Cardiac muscle cell (in vitro differentiated cells and primary cell): ENCODE measurements around the gene MYOG. TPM values are rescaled to one million over a fixed set of nuclear protein-coding genes. Genes with fewer than 3 reads are reported as not detected.

Experiments used
- DNase-seq, 2 donors: peaks; one replicate each; pipeline versions ENCODE4 v3.0.0 to v3.0.0-alpha.2; 2010 to 2017; ENCODE audit warnings: low read depth in 1 of 2, low spot score in 1 of 2
- H3K27ac ChIP-seq: fragments of 200-600 bp; sonication (generic); 2 replicates; pipeline ENCODE4 v1.5.1; 2016
- H3K27me3 ChIP-seq: fragments of 200-600 bp; sonication (generic); 2 replicates; pipeline ENCODE4 v1.6.0; 2016; ENCODE audit warnings: control low read depth
- H3K36me3 ChIP-seq: fragments of 200-600 bp; sonication (generic); 2 replicates; pipeline ENCODE4 v1.5.1; 2016; ENCODE audit warnings: control low read depth
- H3K4me1 ChIP-seq: fragments of 200-600 bp; sonication (generic); 2 replicates; pipeline ENCODE4 v1.8.1; 2017; ENCODE audit warnings: low read depth, mild to moderate bottlenecking, mixed run types
- H3K4me3 ChIP-seq: fragments of 200-600 bp; sonication (generic); 2 replicates; pipeline ENCODE4 v1.5.1; 2016; ENCODE audit warnings: mild to moderate bottlenecking
- H3K9me3 ChIP-seq: fragments of 200-600 bp; sonication (generic); 2 replicates; pipeline ENCODE4 v1.5.1; 2017; ENCODE audit warnings: low read depth, mild to moderate bottlenecking, control low read depth
- CTCF ChIP-seq: IDR thresholded peaks from 2 replicates; pipeline ENCODE4 v1.5.1; 2012; ENCODE audit warnings: low read depth, mild to moderate bottlenecking, low read length
- polyA plus RNA-seq: library from polyadenylated mRNA; unstranded; fragments of >200 nt; fragmentation: Nextera tagmentation; extraction: Ambion mirVana; gene quantifications from 2 replicates; pipeline ENCODE4 v1.2.1, GENCODE V29; 2016
- total RNA-seq: library from RNA; depleted of rRNA; stranded (reverse); fragments of >200 nt; gene quantifications from 2 replicates; pipeline ENCODE4 v1.2.3, GENCODE V29; 2016

Gene MYOG
- total and polyA plus RNA-seq, 2 experiments from 2014 or later: 0.18 TPM; not detected in 1

GRCh38 chr1:203096566-203096965, 10.8 kb upstream of the MYOG start:
- no peak overlapping the region for H3K4me3 ChIP-seq
- H3K4me1 ChIP-seq: peaks cover 4% of the 10 kb centered on the region
- no peak overlapping the region for H3K27ac ChIP-seq
- H3K27me3 ChIP-seq: no peaks in the 10 kb centered on the region
- TF ChIP-seq CTCF: no peak
- no peaks in the 10 kb centered on the region for H3K36me3 ChIP-seq
- no peaks in the 10 kb centered on the region for H3K9me3 ChIP-seq
- no peak for DNase-seq

GRCh38 chr1:203095061-203095690, 9.4 kb upstream of the MYOG start:
- Histone ChIP-seq H3K4me1 (peaks cover 12% of the 10 kb centered on the region), H3K4me3 (no peak overlapping the region), H3K27ac (no peak overlapping the region), H3K27me3 (no peaks in the 10 kb centered on the region), H3K9me3 (no peaks in the 10 kb centered on the region), H3K36me3 (no peaks in the 10 kb centered on the region)
- DNase-seq: no peak
- no peak for TF ChIP-seq CTCF

GRCh38 chr1:203093754-203094410, 8.1 kb upstream of the MYOG start:
- no peak for TF ChIP-seq CTCF
- no peaks in the 10 kb centered on the region for H3K36me3 ChIP-seq
- no peak for DNase-seq
- no peak overlapping the region for H3K4me3 ChIP-seq
- H3K27me3 ChIP-seq: no peaks in the 10 kb centered on the region
- peaks cover 12% of the 10 kb centered on the region for H3K4me1 ChIP-seq
- H3K9me3 ChIP-seq: no peaks in the 10 kb centered on the region
- no peak overlapping the region for H3K27ac ChIP-seq

- no peaks in the 10 kb centered on the region for H3K27me3 ChIP-seq
- TF ChIP-seq CTCF: no peak
- no peak overlapping the region for H3K27ac ChIP-seq
- no peak overlapping the region for H3K4me3 ChIP-seq
- peaks cover 18% of the 10 kb centered on the region for H3K4me1 ChIP-seq
- no peak for DNase-seq
- no peaks in the 10 kb centered on the region for H3K9me3 ChIP-seq
- H3K36me3 ChIP-seq: no peaks in the 10 kb centered on the region
These were observed 6.0 kb upstream of the MYOG start for GRCh38 chr1:203091761-203092330.

GRCh38 chr1:203091199-203091477, 5.3 kb upstream of the MYOG start:
- Histone ChIP-seq H3K27me3 (no peaks in the 10 kb centered on the region), H3K4me1 (peaks cover 25% of the 10 kb centered on the region), H3K9me3 (no peaks in the 10 kb centered on the region), H3K4me3 (no peak overlapping the region), H3K36me3 (no peaks in the 10 kb centered on the region), H3K27ac (no peak overlapping the region)
- TF ChIP-seq CTCF: no peak
- no peak for DNase-seq
